ENCODE data around the gene SLC13A5.

DNA sequence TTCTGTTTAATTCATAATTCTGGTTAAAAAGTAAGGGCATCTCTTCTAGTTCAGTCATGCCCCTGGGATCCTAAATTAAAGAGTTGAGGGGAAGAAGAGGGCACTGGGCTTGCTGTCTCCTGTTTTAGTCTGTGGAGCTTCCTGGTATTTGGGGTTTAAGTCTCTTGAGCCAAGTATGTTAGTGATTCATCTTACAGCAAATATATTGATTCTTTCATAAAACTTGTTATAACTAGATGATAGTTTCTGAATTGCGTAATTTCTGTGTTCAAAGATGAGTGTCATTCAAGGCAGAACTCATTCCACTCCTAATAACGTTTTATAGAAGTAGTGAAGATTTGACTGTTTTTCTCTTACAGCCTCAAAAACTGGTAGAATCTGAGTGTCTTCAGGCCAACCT lies 70.6 kb downstream of the SLC13A5 start:
- TF ChIP-seq, protein P1, sequence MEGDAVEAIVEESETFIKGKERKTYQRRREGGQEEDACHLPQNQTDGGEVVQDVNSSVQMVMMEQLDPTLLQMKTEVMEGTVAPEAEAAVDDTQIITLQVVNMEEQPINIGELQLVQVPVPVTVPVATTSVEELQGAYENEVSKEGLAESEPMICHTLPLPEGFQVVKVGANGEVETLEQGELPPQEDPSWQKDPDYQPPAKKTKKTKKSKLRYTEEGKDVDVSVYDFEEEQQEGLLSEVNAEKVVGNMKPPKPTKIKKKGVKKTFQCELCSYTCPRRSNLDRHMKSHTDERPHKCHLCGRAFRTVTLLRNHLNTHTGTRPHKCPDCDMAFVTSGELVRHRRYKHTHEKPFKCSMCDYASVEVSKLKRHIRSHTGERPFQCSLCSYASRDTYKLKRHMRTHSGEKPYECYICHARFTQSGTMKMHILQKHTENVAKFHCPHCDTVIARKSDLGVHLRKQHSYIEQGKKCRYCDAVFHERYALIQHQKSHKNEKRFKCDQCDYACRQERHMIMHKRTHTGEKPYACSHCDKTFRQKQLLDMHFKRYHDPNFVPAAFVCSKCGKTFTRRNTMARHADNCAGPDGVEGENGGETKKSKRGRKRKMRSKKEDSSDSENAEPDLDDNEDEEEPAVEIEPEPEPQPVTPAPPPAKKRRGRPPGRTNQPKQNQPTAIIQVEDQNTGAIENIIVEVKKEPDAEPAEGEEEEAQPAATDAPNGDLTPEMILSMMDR (IDR thresholded peaks at IDR 0.05) = no peak
- TF ChIP-seq POLR2A (IDR thresholded peaks at IDR 0.05) = no peak
